ENCODE results near the gene CNTFR. TPM values are rescaled to one million over a fixed set of nuclear protein-coding genes. Genes with fewer than 3 reads are reported as not detected.
A peak's percentile ranks its signal among the peaks of the same experiment; 100 is the strongest.
"Not testable (repeated sequence)": the region's sequence is repeated elsewhere in the genome, so short reads cannot be mapped to it uniquely, and the experiment has no call there.

CNTFR gene
- total RNA-seq, 1 donor from 2014 or later: not detected

- no peak for DNase-seq (ENCODE audit: extremely low read depth, low read depth, low spot score)
These were observed 34.0 kb downstream of the CNTFR start for GRCh38 chr9:34555500-34555899.

GRCh38 chr9:34555002-34555348 lies 34.5 kb downstream of the CNTFR start:
- no peak for DNase-seq (ENCODE audit: extremely low read depth, low read depth, low spot score)

- DNase-seq (ENCODE audit: extremely low read depth, low read depth, low spot score): no peak
These were observed 35.1 kb downstream of the CNTFR start for GRCh38 chr9:34554211-34555001.

GRCh38 chr9:34553511-34554021 lies 36.0 kb downstream of the CNTFR start:
- no peak for DNase-seq (ENCODE audit: extremely low read depth, low read depth, low spot score)

GRCh38 chr9:34552986-34553385 lies 36.5 kb downstream of the CNTFR start:
- DNase-seq (ENCODE audit: extremely low read depth, low read depth, low spot score): no peak

- DNase-seq (ENCODE audit: extremely low read depth, low read depth, low spot score): no peak
These were observed 36.9 kb downstream of the CNTFR start for GRCh38 chr9:34552606-34552981.

- no peak for DNase-seq (ENCODE audit: extremely low read depth, low read depth, low spot score)
These were observed 37.5 kb downstream of the CNTFR start for GRCh38 chr9:34551751-34552605.

GRCh38 chr9:34550681-34551270 lies 38.7 kb downstream of the CNTFR start:
- no peak for DNase-seq (ENCODE audit: extremely low read depth, low read depth, low spot score)

- DNase-seq (ENCODE audit: extremely low read depth, low read depth, low spot score): no peak
These were observed 39.4 kb downstream of the CNTFR start for GRCh38 chr9:34550016-34550680.

- DNase-seq (ENCODE audit: extremely low read depth, low read depth, low spot score): no peak
These were observed 40.2 kb downstream of the CNTFR start for GRCh38 chr9:34549407-34549732.

GRCh38 chr9:34547960-34548611 lies 41.4 kb downstream of the CNTFR start:
- DNase-seq (ENCODE audit: extremely low read depth, low read depth, low spot score): no peak

- DNase-seq (ENCODE audit: extremely low read depth, low read depth, low spot score): peak; percentile 63
These were observed 42.4 kb downstream of the CNTFR start for GRCh38 chr9:34546834-34547827.

GRCh38 chr9:34546102-34546833 lies 43.3 kb downstream of the CNTFR start:
- no peak for DNase-seq (ENCODE audit: extremely low read depth, low read depth, low spot score)

- DNase-seq (ENCODE audit: extremely low read depth, low read depth, low spot score): no peak
These were observed 44.0 kb downstream of the CNTFR start for GRCh38 chr9:34545497-34545896.

- no peak for DNase-seq (ENCODE audit: extremely low read depth, low read depth, low spot score)
These were observed 45.5 kb downstream of the CNTFR start for GRCh38 chr9:34544035-34544434.

- DNase-seq (ENCODE audit: extremely low read depth, low read depth, low spot score): no peak
These were observed 48.0 kb downstream of the CNTFR start for GRCh38 chr9:34541540-34541939.

- DNase-seq (ENCODE audit: extremely low read depth, low read depth, low spot score): no peak
These were observed 48.7 kb downstream of the CNTFR start for GRCh38 chr9:34540827-34541226.

- no peak for DNase-seq (ENCODE audit: extremely low read depth, low read depth, low spot score)
These were observed 52.8 kb downstream of the CNTFR start for GRCh38 chr9:34536685-34537084.

- DNase-seq (ENCODE audit: extremely low read depth, low read depth, low spot score): not testable (repeated sequence)
These were observed 57.5 kb downstream of the CNTFR start for GRCh38 chr9:34532041-34532440.
